Effector CD8-positive, alpha-beta T cell (primary cell): ENCODE data around the gene INPP1.
A peak's percentile ranks its signal among the peaks of the same experiment; 100 is the strongest.
"Not testable (repeated sequence)": the region's sequence is repeated elsewhere in the genome, so short reads cannot be mapped to it uniquely, and the experiment has no call there.

ENCODE experiments used
- DNase-seq: peaks from one replicate; lab custom pipeline; 2025; lab: John Stamatoyannopoulos, UW
- total RNA-seq, 4 experiments: gene quantifications; one replicate each; lab custom pipeline; 2026; lab: John Stamatoyannopoulos, UW

The INPP1 gene, protein sequence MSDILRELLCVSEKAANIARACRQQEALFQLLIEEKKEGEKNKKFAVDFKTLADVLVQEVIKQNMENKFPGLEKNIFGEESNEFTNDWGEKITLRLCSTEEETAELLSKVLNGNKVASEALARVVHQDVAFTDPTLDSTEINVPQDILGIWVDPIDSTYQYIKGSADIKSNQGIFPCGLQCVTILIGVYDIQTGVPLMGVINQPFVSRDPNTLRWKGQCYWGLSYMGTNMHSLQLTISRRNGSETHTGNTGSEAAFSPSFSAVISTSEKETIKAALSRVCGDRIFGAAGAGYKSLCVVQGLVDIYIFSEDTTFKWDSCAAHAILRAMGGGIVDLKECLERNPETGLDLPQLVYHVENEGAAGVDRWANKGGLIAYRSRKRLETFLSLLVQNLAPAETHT
- 1.8 to 7.8 (median 5.5) reads per million in 4 experiments for total RNA-seq

DNA sequence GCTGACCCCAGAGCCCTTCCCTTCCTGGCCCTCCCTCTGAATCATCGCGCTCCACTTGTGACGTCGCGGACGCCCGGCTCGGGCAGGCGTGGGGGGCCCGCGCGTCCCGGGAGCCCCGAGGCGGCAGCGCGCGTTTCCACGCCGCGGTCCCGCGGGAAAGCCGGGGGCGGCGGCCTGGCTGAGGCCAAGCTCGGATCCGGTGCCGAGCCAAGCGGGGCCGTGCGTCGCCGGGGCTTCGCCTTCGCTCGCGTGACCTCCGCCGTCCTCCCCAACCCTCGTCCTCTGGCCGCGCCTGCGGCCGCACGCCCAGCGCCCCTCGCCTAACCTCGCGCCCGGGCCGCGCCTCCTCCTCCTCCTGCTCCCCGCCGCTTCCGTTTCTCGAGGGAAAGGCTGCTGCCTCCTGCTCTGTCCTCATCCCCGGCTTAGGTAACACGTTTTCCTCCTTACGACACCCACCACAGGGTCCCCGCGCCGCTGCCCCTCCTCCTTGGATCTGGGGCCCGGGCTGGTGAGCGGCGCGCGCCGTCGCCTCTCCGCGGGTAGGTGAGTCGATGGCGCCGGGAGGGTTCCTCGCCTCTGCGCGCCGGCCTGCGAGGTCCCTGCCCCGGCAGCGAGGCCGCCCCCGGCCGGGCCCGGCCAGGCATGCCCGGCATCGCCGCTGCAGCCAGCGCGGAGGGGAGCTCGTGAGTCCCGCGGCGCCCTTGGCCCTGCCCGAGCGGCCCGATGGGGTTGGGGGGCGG lies at the start of gene INPP1:
INPP1 (plus strand) TSS at position 54 of the 740 bp plus-strand sequence. CDS start 16,514 bp downstream, outside the sequence.
- peak; percentile 8 for DNase-seq

DNA sequence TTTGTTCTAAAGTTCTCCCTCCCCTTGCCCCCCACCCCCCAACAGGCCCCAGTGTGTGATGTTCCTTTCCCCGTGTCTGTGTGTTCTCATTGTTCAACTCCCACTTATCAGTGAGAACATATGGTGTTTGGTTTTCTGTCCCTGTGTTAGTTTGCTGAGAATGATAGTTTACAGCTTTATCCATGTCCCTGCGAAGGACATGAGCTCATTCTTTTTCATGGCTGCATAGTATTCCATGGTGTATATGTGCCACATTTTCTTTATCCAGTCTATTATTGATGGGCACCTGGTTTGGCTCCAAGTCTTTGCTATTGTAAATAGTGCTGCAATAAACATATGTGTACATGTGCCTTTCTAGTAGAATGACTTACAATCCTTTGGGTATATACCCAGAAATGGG lies 45.5 kb upstream of the INPP1 start:
- not testable (repeated sequence) for DNase-seq

DNA sequence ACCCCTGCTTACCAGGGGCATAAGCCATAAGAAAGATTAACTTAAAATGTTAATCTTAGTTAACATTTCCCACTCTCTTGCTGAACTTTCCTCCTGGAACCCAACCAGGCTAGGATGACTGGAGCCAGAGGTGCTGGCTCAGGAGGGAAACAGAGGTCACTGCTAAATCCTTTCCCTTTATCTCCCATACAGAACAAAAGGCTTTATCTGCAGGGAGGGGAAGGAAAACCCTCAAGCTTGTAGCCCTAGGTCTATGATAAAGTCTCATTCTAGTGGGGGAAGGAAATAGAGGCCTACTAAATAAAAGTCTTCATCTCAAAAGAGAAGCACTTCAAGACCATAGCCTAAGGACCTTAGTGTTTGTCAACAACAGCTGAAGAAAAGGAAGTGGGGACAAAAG lies 42.4 kb upstream of the INPP1 start:
- no peak for DNase-seq

DNA sequence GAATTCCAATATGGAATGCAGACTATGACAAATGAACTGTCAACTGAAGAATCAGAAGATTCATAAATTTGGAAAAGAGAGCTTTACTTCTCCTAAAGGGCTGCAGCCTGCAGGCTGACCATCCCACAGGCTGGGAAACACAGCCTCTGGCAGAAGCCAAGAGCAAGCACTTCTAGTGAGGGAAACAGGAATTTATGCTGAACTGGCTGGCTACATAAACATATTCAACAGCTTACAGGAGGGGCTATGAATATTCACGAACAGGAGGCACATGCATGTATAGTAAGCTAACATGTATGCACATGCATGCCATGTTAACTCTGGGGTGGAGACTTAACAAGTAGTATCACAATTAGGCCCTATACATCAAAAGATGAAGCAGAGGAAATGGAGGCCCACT lies 41.3 kb upstream of the INPP1 start:
- no peak for DNase-seq

DNA sequence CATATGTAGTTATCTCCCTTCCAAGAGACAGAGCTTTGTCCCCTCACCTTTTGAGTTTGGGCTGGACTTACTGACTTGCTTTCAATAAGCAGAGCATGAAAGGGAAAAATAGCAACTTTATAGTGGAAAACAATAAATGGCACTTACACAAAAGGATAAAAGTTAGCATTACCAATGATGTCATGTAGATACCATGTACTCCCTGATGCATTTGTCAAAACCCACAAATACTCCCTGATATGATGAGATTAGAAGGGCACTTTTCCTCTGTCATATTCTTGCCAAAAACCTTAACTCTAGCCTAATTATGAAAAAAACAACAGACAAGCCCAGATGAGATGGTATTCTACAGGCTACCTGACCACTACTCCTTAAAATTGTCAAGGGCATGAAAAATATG lies 39.7 kb upstream of the INPP1 start:
- no peak for DNase-seq

DNA sequence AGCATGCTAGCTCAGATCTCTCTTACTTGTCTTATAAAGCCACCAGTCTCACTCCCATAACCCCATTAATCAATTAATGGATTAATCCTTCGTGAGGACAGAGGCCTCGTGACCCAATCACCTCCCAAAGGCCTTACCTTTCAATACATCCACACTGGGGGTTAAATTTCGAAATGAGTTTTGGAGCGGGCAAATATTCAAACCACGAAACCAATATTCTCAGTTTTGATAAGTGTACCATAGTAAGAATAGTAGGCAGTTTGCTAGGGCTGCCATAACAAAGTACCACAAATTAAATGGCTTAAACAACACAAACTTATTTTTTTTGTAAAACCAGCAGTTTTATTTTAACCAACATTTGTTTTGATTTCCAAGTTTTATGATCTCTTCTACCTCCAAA lies 39.0 kb upstream of the INPP1 start:
- no peak for DNase-seq

DNA sequence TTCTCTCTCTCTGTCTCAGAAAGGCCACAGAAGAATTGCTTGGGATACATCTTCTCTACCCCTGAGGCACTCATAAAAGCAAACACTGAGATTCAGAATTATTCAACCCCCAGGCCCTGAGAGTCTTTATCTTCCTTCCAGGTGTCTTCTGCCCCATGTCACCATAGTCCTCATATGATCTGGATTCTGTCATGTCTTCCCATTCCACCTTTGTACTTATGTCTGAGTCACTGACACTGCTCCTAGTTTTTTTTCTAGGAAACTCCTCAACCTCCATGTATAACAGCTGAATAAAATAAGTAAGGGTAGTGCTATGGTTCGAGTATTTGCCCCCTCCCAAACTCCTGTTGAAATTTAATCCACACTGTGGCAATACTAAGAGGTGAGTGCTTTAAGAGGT lies 35.4 kb upstream of the INPP1 start:
- no peak for DNase-seq

DNA sequence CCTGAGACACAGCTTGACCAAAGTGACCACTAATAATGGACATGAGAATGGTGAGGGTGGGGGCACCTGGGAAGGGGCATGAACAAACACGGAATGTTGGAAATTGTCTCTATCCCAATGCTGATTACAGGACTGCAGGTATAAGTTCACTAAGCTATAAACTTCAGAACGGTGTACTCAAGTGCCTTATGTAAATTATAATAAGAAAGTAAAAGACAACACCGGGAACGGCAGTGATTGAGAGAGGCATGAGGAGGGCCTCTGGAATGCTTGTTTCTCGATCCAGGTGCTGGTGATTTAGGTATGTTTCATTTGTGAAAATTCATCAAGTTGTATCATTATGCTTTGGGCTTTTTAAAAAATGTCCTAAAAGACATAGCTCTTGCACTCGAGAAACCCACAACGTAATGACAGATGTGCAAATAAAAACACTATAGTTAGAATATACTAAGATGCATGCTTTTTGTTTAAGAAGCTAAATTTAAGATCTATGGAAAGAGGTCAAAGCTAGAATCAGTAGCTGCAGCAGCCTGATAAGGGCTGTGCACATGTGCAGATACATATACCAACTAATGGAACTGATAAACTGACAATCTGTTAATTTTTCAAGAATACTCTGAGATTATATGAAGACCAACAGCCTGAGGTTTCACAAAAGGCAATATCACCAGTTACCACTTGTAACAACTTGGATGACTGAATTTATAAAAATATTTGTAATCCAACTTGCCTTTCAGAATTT lies 31.3 kb upstream of the INPP1 start:
- no peak for DNase-seq

DNA sequence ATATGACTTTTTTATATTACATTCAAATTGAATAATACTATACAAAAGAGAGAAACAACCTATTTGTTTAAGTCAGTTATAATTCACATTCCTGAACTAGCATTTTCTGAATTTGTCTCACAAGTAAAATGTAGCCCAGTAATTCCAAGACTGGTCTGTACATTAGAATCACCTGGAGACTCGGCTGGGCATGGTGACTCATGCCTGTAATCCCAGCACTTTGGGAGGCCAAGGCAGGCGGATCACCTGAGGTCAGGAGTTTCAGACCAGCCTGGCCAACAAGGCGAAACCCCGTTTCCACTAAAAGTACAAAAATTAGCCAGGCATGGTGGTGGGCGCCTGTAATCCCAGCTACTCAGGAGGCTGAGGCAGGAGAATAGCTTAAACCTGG lies 30.8 kb upstream of the INPP1 start:
- not testable (repeated sequence) for DNase-seq

DNA sequence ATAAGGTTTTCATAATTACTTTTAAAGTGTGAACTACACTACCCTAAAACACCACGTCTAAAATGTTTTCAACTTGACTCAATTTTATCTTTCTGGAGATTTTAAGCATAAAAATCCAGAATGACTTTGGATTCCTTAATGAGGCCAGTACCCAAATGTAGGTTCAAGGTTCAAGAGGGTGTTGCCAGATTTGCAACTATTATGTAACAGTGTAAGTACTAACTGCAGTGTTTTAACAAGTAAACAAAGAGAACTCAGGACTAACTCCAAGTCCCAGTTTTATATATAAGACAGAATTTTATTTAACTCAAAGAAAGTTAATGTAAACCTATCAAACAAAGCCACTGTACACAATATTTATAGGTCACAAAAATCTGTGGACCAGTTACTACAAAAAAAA lies 29.5 kb upstream of the INPP1 start:
- no peak for DNase-seq

DNA sequence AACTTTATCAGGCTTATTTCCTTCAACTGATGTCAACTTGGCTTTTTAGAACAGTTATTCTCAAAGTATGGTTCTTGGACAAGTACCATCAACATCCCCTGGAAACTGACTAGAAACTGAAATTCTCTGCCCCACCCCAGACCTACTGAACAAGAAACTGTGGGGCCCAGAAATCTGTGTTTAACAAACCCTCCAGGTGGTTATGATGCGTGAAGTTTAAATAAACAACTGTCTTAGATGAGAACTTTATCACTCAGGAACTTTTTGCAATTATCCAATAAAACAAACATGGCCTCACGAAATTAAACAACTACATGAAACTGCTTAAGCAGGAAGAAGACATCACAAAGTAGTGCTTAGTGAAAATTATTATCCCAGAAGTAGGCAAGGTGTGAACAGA lies 28.1 kb upstream of the INPP1 start:
- no peak for DNase-seq

DNA sequence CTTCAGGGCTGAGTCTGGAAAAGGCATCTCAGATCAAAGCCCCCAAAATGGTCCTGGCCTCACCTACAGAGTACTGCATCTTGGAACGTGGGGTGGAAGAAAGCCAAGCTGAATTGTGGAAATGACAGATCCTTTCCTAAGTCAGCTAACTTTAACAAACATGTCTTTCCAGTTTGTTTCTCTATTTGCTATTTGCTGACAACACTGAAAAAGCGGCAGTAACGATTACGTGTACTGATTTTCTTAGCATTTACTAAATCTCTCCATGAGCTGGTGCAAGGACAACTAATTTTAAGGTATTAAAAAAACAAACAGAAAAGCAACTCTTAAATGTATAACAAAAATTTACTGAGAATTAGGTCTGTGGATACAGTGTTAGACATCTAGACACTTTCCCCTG lies 24.9 kb upstream of the INPP1 start:
- DNase-seq: no peak

DNA sequence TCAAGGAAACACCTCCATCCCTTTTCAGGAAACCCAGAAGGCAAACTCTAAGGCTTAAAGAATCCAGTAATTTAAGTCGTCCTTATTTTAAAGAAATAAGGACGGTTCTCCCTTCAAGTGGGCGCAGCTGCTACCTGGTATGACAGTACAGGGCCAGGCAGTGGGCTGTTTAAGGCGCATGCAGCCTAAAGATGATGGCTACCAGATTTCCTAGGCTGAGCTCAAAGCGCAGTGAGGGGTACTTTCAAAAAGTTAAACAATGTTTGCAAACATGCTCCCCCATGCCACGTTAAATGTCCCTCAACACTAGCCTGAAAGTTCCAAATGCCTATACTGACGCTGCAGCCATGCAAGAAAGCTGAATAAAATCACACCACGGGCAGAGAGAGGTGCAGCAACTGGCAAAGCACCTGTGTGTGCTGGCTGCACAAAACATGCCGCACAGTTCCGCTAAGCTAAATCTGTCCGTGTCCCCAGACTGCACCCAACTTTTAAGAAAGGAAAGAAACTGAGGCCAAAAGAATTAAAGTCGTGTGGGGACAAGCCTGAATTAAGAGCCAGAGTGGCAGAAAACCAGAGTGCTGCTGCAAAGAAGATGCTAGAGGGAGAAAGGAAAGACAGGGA lies 24.3 kb upstream of the INPP1 start:
- DNase-seq: no peak

DNA sequence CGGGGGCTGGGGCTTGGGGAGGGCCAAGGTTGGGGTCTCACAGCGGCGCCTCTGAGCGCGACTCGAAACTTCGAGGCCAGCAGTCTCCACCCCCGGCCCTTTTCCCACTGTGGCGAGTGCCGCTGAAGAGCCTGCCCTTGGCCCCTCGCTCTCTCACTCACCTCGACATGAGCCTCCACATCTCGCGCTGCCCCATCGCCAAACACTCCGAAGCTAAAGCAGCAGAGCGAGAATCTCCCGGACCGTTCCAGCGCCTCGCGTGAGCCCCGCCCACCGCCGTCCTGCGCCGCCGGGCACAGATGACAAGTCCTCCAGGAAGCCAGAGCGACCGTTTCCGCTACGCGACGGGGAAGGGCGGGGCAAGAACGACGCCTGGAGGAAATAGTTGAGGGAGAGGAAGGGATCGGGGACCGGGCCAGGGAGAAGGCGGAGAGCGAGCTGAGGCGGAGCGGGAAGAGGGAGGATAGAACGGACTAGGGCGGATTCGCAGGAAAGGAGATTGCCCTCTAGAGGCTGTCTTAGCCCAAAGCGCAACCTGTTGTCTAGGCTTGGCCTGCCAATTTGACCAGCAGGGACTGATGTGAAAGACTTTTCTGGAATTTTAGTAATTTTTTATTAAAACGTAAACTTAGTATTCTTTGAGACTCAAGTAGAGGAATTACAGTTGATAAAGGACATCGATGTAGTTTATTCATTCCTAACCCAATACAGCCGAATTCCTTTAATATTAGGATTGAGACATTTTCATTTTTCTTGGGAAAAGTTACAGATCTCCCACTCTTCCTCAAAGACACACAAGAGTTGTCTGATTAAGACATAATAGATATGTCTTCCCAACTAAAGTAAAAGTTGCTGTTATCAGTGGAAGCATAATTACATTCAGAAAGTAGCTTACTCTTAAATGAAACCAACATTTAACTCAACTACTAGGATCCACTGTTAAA lies 23.6 kb upstream of the INPP1 start, which contains the start of gene HIBCH:
HIBCH (minus strand) TSS at position 272 of the 944 bp plus-strand sequence; CDS start at position 196, 76 bp downstream.
- DNase-seq: peak; percentile 80

DNA sequence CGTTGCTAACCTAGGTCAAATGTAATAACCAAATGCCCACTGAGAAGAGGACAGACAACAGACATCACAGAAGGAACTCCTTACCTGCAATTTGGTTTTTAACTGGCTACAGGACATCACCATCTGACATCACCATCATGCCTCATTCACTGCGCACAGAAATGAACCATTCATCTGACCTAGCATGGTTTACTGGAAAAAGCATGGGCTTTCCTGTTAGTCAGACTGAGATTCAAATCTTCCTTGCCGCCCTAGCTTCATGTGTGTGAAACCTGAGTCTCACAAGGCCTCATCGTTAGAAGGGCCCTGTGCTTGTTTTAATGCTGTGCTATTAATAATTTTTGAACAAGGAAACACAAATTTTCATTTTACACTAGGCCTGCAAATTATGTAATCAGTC lies 22.7 kb upstream of the INPP1 start:
- no peak for DNase-seq

DNA sequence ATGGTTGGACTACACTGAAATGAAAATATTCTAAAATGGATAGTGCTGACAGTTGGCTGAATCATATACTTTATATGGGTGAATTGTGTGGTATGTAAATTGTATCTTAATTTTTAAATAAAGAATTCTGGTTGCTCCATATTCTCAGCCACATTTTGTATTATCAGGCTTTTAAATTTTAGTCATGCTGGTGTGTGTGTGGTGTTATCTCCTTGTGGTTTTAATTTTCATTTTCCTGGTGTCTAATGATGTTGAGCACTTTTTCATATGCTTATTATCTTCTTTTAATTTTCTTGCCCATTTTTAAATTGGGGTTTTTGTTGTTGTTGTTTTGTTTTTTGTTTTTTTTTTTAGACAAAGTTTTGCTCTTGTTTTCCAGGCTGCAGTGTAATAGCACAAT lies 20.0 kb upstream of the INPP1 start:
- no peak for DNase-seq

DNA sequence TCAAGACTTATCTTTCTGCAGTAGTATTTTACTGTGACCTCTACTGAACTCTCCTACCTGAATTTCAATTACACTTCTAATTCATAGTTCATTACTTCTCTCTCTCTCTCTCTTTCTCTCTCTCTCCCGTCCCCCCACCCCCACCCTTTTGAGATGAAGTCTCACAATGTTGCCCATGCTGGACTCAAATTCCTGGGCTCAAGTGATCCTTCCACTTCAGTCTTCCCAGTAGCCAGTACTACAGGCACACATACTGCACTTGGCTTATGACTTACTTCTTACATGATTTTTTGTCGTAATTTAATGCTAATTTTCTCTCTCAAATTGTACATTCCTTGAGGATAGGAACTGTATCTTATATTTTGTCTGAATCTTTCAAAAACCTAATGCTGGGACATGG lies 17.8 kb upstream of the INPP1 start:
- DNase-seq: no peak

DNA sequence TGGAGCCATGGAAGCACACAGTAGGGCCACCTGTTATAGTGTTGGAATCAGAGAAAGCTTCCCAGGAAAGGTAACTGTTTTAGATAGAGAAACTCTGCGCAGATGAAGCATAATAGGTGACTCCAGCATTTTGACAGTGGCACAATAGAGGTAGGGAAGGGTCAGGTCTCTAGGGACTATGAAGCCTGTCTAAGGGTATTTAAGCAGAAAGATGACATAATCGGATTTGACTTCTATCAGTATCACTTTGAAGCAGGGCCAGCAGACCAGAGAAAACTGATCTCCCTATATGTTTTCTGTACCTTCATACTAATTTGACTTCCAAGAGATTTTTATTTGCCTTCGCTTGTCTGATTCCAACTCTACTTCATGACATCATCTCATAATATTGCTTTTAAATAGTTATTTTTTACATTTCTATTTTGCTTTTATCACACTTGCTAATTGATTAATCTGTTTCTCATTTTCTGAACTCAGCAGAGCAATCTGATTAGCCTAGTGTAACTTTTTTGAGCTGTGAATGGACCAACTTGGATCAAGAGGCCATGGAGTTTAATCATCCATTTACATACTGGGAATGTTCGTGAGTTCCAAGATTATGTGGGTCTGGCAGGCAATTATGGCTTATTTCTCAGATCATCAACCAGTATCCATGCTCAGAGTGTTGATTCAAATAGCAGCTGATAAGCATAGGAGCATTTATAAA lies 15.4 kb upstream of the INPP1 start:
- DNase-seq: no peak

DNA sequence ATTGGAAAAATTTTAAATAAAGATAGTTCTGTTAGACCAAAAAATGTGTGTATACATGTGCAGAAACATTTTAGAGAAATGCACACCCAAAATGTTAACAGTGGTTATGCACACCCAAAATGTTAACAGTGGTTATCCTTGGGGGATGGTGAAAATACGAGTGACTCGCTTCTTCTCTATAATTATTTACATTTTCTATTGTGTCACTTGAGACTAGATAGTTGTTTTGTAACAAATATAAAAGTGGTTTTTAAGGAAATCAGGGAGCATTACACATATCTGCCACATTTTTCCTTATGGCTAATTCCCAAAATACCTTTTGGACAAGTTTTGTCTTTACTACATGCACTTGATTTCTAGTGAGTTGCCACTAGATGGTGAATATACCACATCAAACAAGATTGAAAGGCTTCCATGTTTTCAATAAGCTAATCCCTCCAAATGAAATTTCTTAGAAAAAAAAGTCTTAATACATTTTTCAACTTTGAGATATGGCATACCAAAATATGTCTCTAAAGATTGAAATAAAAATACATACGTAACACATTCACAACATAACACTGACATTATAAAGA lies 14.7 kb upstream of the INPP1 start:
- no peak for DNase-seq

DNA sequence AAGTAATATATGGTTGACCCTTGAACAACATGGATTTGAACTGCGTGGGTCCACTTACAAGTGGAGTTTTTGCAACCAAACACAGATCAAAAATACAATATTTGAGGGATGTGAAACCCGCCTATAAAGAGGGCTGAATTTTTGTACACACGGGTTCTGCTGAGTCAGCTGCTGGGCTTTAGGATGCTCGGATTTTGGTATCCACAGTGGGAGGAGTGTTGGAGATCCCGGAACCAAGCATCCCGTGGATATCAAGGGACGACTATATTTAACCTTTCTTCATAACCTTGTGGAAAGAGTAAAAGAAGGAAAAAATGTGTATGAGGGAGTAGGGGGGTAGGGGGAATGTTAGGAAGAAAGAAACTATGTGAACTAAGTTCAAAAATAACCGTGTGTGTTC lies 10.0 kb upstream of the INPP1 start:
- DNase-seq: no peak
